ENCODE results near the gene MT1B.

Gene MT1B

DNA sequence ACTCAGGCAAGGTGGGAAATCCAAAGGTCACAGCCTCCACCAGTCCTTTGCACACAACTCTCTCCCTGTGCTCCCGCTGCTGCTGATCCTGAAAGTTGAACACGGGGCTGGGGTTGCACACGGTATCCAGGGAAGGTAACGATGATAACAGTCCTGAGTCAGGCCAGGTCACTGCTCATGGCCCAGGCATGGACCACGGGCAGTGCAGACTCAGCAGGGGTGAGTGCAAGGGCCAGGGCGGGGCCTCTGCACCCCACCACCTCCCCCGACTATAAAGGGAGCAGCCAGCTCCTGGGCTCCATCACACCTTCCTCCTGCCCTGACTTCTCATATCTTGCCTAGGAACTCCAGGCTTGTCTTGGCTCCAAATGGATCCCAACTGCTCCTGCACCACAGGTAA lies at the start of gene MT1B:
Gene MT1B, plus strand, starts transcription at position 301 of the 400 bp plus-strand sequence. Its CDS starts 68 bp downstream, at position 369.
- TF ChIP-seq CTCF (IDR thresholded peaks at IDR 0.05) = no peak

- peak; percentile 41; the same call in 1 of the 2 replicates for TF ChIP-seq CTCF (IDR thresholded peaks at IDR 0.05)
Observed at GRCh38 chr16:56603589-56603988, 48.1 kb upstream of the MT1B start.

DNA sequence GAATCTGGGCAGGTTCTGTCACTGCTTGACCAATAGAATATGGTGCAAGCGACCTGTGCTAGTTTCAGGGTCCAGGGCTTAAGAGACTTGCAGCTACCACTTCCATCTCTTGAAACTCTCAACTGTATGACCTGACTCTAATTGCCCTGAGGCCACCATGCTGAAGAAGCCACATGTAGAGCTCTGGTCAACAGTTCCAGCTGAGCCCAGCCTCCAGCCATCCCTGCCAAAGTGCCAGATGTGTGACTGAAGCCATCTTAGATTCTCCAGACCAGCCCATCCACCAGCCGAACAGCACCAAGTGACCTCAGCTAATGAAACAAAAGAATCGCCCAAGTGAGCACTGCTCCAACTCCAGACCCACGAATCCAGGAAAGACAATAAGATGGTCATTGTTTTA lies 46.7 kb upstream of the MT1B start:
- no peak for TF ChIP-seq CTCF (IDR thresholded peaks at IDR 0.05)

DNA sequence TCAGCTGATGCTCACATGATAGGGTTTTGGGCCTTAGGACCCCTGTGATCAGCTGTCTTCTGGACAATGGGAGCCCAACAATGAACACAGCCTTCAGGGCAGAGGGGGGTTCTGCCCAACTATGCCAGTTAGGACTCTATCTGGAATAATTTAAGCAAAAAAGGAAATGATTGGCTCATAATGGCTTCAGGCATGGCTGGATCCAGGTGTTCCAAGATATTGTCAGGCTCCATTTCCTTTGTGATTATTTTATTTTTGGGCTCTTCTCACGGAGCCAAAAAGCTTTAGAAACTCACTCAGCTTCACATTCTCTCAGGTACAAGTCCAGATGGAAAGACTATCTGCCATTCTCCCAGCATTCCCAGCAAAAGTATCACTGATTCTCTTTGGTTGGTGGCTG lies 46.2 kb upstream of the MT1B start:
- TF ChIP-seq CTCF (IDR thresholded peaks at IDR 0.05) = no peak

GRCh38 chr16:56606071-56606475 lies 45.6 kb upstream of the MT1B start:
- TF ChIP-seq CTCF (IDR thresholded peaks at IDR 0.05) = no peak

DNA sequence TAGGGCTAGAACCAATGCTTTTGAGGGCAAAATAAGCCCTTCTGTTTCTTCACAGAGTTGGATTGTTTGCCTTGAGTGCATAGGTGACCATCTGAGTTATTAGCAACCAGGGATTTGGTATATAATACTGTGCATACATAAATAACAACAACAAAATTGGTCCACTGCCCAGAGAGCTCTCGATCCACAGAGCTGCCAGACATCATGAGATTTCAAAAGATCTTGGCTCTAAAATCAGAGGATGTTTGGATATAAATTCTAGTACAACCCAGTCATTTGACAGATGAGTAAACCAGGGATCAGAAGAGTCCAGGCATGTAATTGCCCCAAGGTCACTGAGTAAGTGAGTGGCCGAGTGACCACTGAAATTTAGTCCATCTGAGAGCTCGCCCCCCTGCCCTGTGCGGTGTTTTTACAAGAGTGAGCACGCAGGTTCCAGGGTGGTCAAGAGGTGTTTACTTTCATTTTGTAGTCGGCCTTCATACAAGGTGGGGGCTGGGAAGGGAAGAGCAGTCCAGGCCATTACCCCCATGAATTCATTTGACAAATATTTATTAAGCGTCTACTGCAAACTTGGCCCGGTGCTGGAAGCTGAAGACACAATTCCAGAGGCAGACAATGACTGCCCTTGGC lies 45.1 kb upstream of the MT1B start:
- TF ChIP-seq CTCF (IDR thresholded peaks at IDR 0.05) = no peak

GRCh38 chr16:56607109-56607618 lies 44.5 kb upstream of the MT1B start:
- TF ChIP-seq CTCF (IDR thresholded peaks at IDR 0.05) = no peak

DNA sequence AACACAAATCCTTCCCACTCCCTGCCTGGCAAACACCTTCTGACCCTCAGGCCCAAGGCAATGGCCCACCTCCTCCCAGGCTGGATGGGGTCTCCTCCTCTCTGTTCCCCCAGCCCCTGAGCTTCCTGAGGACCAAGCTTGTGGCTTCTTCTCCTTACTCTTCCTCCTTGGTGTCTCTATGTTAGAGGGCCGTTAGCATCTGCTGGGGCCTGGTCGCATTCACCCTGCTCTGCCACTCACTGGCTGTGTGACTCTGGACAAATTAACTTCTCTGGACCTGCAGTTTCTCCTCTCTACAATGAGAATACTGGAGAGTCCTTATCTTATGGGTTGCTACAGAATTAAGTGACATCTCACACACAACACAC lies 44.0 kb upstream of the MT1B start:
- TF ChIP-seq CTCF (IDR thresholded peaks at IDR 0.05) = no peak
